T47D (cell line): ENCODE measurements around the gene PTPN18.

Experiments
- DNase-seq, 2 experiments: peaks; one replicate each; pipeline versions ENCODE4 v3.0.0 to v3.0.0-alpha.2; 2011 to 2012; ENCODE audit warnings: low read depth in 1 of 2, low spot score in 1 of 2
- JUND ChIP-seq: IDR thresholded peaks from 2 replicates; pipeline ENCODE4 v1.6.1; 2012; ENCODE audit warnings: low read depth
- in situ Hi-C: cut with HindIII; loops from 2 replicates; pipeline ENCODE4 v1.10.0; 2016; ENCODE audit warnings: low sequenced_read_pairs, low pct_unique_long_range_greater_than_20kb

The PTPN18 gene

DNA sequence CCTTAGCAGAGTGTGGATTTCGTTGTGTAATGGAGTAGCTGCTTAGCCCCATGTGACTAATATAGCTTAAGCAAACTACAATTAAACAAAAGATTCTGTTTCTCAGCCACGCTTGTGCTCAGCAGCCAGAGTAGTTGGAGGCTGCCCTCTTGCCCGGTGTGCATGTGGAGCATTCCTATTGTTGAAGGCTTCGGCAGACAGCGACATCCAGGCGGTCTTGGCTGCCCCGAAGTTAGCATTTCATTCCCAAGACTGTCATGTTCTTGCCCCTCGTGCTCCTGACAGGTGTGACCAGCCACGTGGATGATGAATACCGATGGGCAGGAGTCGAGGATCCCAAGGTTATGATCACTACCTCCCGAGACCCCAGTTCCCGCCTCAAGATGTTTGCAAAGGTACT lies 10.8 kb upstream of the PTPN18 start:
- in situ Hi-C loops, result no loop called here
- no peak for DNase-seq
- TF ChIP-seq JUND, result no peak

DNA sequence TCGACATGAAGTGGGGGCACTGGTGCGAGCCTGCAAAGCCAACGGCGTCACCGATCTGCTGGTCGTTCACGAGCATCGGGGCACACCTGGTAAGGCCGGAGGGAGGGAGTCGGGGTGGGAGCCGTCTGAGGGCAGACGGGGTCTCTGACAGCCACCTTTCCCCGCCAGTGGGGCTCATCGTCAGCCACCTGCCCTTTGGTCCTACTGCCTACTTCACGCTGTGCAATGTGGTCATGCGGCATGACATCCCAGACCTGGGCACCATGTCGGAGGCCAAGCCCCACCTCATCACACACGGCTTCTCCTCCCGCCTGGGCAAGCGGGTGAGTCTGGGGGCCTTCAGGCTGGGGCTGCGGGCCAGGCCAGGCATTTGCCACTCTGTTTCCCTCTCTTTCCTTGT lies 10.2 kb upstream of the PTPN18 start:
- no peak for TF ChIP-seq JUND
- in situ Hi-C loops, result no loop called here
- no peak for DNase-seq

- TF ChIP-seq JUND, result no peak
- in situ Hi-C loops, result no loop called here
- DNase-seq, result no peak
These were observed 9.7 kb upstream of the PTPN18 start for GRCh38 chr2:130346041-130346740.

GRCh38 chr2:130346741-130347066 lies 9.2 kb upstream of the PTPN18 start:
- in situ Hi-C loops, result no loop called here
- no peak for TF ChIP-seq JUND
- DNase-seq, result no peak

DNA sequence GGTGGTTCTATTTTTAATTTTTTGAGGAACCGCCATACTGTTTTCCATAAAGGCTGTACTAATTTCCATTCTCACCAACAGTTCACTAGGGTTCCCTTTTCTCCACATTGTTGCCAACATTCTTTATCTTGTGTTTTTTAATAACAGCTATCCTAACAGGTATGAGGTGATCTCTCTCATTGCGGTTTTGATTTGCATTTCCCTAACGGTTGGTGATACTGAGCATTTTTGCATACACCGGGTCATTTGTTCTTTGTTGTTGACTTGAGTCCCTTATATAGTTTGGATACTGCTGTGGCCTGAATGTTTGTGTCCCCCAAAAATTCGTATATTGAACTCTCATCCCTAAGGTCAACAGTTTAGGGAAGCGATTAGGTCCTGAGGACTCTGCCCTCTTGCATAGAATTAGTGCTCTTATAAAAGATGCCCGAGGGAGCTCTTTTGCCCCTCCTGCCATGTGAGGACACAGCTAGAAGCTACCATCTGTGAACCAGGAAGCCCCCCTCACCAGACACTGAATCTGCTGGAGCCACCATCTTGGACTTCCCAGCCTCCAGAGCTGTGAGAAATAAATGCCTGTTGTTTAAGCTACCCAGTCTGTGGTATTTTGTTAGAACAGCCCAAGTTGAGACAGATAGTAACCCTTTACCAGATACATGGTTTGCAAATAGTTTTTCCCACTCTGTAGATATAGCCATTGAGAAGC lies 8.5 kb upstream of the PTPN18 start:
- TF ChIP-seq JUND, result no peak
- in situ Hi-C loops, result no loop called here
- no peak for DNase-seq

DNA sequence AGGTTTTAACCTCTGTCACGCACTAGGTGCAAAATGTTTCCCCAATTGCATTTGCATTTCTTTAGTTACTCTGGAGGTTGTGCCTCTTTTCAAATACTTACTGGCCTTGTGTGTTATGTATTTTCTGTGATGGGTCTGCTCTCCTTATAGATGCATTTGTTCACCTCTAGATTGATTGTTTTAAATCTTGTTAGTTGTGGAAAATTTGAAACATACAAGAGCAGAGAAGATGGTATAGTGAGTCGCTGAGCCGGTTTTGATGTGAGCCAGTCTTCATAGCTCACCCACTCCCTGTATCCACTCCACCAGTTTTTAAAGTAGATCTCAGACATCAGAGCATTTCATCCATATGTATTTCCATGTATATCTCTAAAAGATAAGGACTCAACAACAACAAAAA lies 6.7 kb upstream of the PTPN18 start:
- no peak for DNase-seq
- in situ Hi-C loops, result no loop called here
- TF ChIP-seq JUND, result no peak

- in situ Hi-C loops, result no loop called here
- no peak for TF ChIP-seq JUND
- DNase-seq, result no peak
These were observed 4.1 kb upstream of the PTPN18 start for GRCh38 chr2:130351711-130352110.

- in situ Hi-C loops, result no loop called here
- no peak for DNase-seq
- TF ChIP-seq JUND, result no peak
These were observed 3.6 kb upstream of the PTPN18 start for GRCh38 chr2:130352237-130352636.

DNA sequence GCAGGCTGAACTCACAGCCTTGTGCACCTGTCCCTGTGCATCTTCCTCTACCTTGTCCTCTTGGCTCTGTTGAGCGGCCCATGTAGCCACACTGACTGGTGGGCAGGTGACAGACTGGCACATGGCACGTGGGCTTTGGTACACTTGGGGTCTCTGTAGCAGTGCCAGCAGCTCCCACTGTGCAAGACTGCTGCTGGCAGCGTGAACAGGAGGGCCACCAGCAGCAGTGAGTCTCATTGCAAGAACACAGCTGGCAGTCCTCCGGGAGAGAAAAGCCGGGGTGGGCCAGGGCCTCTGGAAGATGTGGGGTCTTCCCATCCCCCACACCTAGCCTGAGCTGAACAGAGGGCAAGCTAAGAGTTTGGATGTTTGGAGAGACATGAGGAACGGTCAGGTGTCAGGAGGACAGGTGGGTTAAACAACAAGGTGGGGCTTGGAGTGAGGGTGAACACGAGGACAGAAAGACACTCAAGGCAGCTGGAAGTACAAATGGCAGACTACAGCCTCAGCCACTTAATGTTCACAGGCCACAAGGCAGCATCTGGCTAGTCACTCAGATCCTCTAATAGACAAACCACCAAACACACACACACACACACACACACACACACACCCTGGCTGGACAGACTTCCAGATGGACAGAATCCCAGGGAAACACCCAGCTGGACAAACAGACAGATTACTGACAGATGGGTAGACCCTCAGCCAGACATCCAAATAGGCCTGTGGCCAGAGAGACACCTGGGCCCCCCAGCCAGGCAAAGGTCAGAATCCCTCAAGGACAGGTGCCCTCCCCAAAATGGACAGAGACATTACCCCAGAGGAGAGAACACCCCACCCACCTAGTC lies 2.3 kb upstream of the PTPN18 start:
- no peak for TF ChIP-seq JUND
- DNase-seq, result no peak
- in situ Hi-C loops, result no loop called here

DNA sequence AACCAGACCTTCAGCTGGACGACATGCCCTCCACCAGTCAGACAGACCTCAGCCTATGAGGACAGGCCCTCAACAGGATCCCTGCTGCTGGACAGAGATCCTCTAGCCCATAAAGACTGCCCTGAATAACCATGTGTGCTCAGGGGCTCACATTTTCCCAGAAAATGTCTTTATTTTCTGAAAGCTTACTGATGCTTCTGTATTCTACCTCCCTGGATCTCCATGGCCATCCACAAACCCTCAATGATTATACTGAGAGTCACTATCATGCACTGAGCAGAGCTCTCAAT lies 1.8 kb upstream of the PTPN18 start:
- no peak for TF ChIP-seq JUND
- DNase-seq, result no peak
- in situ Hi-C loops, result no loop called here

GRCh38 chr2:130355172-130355577 lies 681 bp upstream of the PTPN18 start:
- no peak for TF ChIP-seq JUND
- in situ Hi-C loops, result no loop called here
- DNase-seq, result no peak

GRCh38 chr2:130357864-130358263 lies 2.0 kb downstream of the PTPN18 start:
- no peak for TF ChIP-seq JUND
- in situ Hi-C loops, result no loop called here
- DNase-seq, result no peak
